Tibial artery (tissue), 4 donors: ENCODE results near the gene TES.

Source experiments
- DNase-seq, 2 donors: peaks; one replicate each; pipeline ENCODE4 v3.0.0-alpha.2; 2019
- H3K27ac ChIP-seq, 2 donors: fragments of 200-600 bp; sonication (generic) in 1 of 2; 1 replicate in 1 of 2; 2 replicates in 1 of 2; pipeline ENCODE4 v1.5.1; 2018 to 2019; ENCODE audit warnings: mild to moderate bottlenecking in 1 of 2
- H3K27me3 ChIP-seq, 2 donors: fragments of 200-600 bp; sonication (generic) in 1 of 2; one replicate each; pipeline versions ENCODE4 v1.5.1 to v1.6.0; 2016 to 2019
- H3K36me3 ChIP-seq, 3 donors: fragments of 200-600 bp; sonication (generic) in 2 of 3; one replicate each; pipeline ENCODE4 v1.5.1; 2016 to 2019; ENCODE audit warnings: mild to moderate bottlenecking in 2 of 3
- H3K4me1 ChIP-seq, 4 donors: fragments of 200-600 bp; sonication (generic) in 2 of 4; 1 replicate in 3 of 4; 2 replicates in 1 of 4; pipeline ENCODE4 v1.5.1; 2016 to 2019
- H3K4me3 ChIP-seq, 2 donors: fragments of 200-600 bp; sonication (generic) in 1 of 2; 1 replicate in 1 of 2; 2 replicates in 1 of 2; pipeline ENCODE4 v1.5.1; 2018 to 2019; ENCODE audit warnings: mild to moderate bottlenecking in 2 of 2
- H3K9me3 ChIP-seq, 3 donors: fragments of 200-600 bp; sonication (generic) in 1 of 3; one replicate each; pipeline ENCODE4 v1.5.1; 2016 to 2019
- CTCF ChIP-seq, 2 experiments: fragments of 200-600 bp in 1 of 2; fragments of 450-650 bp in 1 of 2; IDR thresholded peaks; one replicate each; pipeline ENCODE4 v1.5.1; 2017 to 2019; ENCODE audit warnings: antibody characterized with exemption in 2 of 2, mild to moderate bottlenecking in 1 of 2, moderate library complexity in 1 of 2
- intact Hi-C: fragments of 100-400 bp; cut with DNase I; formaldehyde crosslinking; loops from one replicate; pipeline ENCODE4 v1.15.0; 2023; ENCODE audit warnings: low total_unique reads

The TES gene

GRCh38 chr7:116223588-116223987, 13.2 kb downstream of the TES start:
- no peaks in the 10 kb centered on the region for H3K27me3 ChIP-seq
- DNase-seq = no peak
- H3K4me1 ChIP-seq = peaks cover 0 to 98% (median 50%) of the 10 kb centered on the region in 4 donors
- H3K27ac ChIP-seq = peak overlapping the region; percentile 10 to 90
- H3K9me3 ChIP-seq = no peaks in the 10 kb centered on the region
- intact Hi-C loops = no loop called here
- no peaks in the 10 kb centered on the region for H3K36me3 ChIP-seq
- TF ChIP-seq CTCF (IDR thresholded peaks at IDR 0.05) = no peak
- H3K4me3 ChIP-seq = no peak overlapping the region

- Histone ChIP-seq H3K9me3 (no peaks in the 10 kb centered on the region), H3K4me3 (no peak overlapping the region), H3K4me1 (peaks cover 0 to 98% (median 47%) of the 10 kb centered on the region in 4 donors), H3K27ac (peak overlapping the region; percentile 10 to 90), H3K27me3 (no peaks in the 10 kb centered on the region), H3K36me3 (no peaks in the 10 kb centered on the region)
- intact Hi-C loops = no loop called here
- TF ChIP-seq CTCF (IDR thresholded peaks at IDR 0.05) = no peak
- DNase-seq = no peak
These were observed 14.3 kb downstream of the TES start for GRCh38 chr7:116224492-116225098.

GRCh38 chr7:116225860-116226259, 15.5 kb downstream of the TES start:
- no peak overlapping the region for H3K4me3 ChIP-seq
- H3K36me3 ChIP-seq = no peaks in the 10 kb centered on the region
- peaks cover 0 to 98% (median 55%) of the 10 kb centered on the region in 4 donors for H3K4me1 ChIP-seq
- intact Hi-C loops = no loop called here
- H3K27me3 ChIP-seq = no peaks in the 10 kb centered on the region
- H3K27ac ChIP-seq = peak overlapping the region; percentile 87 to 90
- H3K9me3 ChIP-seq = no peaks in the 10 kb centered on the region
- TF ChIP-seq CTCF (IDR thresholded peaks at IDR 0.05) = no peak
- no peak for DNase-seq

- Histone ChIP-seq H3K27ac (peak overlapping the region; percentile 87 to 90), H3K4me1 (peaks cover 0 to 98% (median 62%) of the 10 kb centered on the region in 4 donors), H3K4me3 (no peak overlapping the region), H3K27me3 (no peaks in the 10 kb centered on the region), H3K36me3 (no peaks in the 10 kb centered on the region), H3K9me3 (no peaks in the 10 kb centered on the region)
- DNase-seq = no peak
- no peak for TF ChIP-seq CTCF (IDR thresholded peaks at IDR 0.05)
- intact Hi-C loops = no loop called here
These were observed 16.3 kb downstream of the TES start for GRCh38 chr7:116226664-116227063.

GRCh38 chr7:116227678-116228239, 17.4 kb downstream of the TES start:
- peak overlapping the region; percentile 87 to 90 for H3K27ac ChIP-seq

More at GRCh38 chr7:116227678-116228239, 17.4 kb downstream of the TES start:
- TF ChIP-seq CTCF (IDR thresholded peaks at IDR 0.05) = no peak
- Histone ChIP-seq H3K27me3 (no peaks in the 10 kb centered on the region), H3K4me1 (peaks cover 0 to 98% (median 63%) of the 10 kb centered on the region in 4 donors), H3K9me3 (no peaks in the 10 kb centered on the region), H3K36me3 (no peaks in the 10 kb centered on the region), H3K4me3 (no peak overlapping the region)
- no peak for DNase-seq
- intact Hi-C loops = no loop called here
